Neural cell (in vitro differentiated cells): ENCODE measurements around the gene ELP1. TPM values are rescaled to one million over a fixed set of nuclear protein-coding genes. Genes with fewer than 3 reads are reported as not detected.

ENCODE experiments used
- H2AFZ ChIP-seq: fragments of 200-600, 300-800 bp; sonication (generic), shearing (Covaris generic); 2 replicates; pipeline ENCODE4 v1.6.0; 2014; ENCODE audit warnings: low read depth, mild to moderate bottlenecking, antibody characterized with exemption, low read length, moderate library complexity
- H3F3A ChIP-seq: fragments of 200-600 bp; shearing (Covaris generic); 2 replicates; pipeline ENCODE4 v1.6.1; 2016; ENCODE audit warnings: mild to moderate bottlenecking, moderate library complexity, mixed read lengths, antibody characterized with exemption, low read length; ENCODE audit not compliant: insufficient read depth, poor library complexity, severe bottlenecking
- H3K27ac ChIP-seq: fragments of 200-600, 300-800 bp; sonication (generic), shearing (Covaris generic); 2 replicates; pipeline ENCODE4 v1.5.1; 2014; ENCODE audit warnings: mild to moderate bottlenecking, low read length, moderate library complexity
- H3K27me3 ChIP-seq: fragments of 300-800, 200-600 bp; sonication (generic), shearing (Covaris generic); 2 replicates; pipeline ENCODE4 v1.6.0; 2014; ENCODE audit warnings: mild to moderate bottlenecking, low read depth, low read length, moderate library complexity; ENCODE audit not compliant: insufficient read depth
- H3K36me3 ChIP-seq: fragments of 300-800, 200-600 bp; sonication (generic), shearing (Covaris generic); 2 replicates; pipeline ENCODE4 v1.5.1; 2014; ENCODE audit warnings: mild to moderate bottlenecking, antibody characterized with exemption, low read length, moderate library complexity; ENCODE audit not compliant: insufficient read depth
- H3K4me2 ChIP-seq: fragments of 300-800, 200-600 bp; sonication (generic), shearing (Covaris generic); 2 replicates; pipeline ENCODE4 v1.6.0; 2014; ENCODE audit warnings: mild to moderate bottlenecking, low read length
- H3K4me3 ChIP-seq: fragments of 300-800, 200-600 bp; sonication (generic), shearing (Covaris generic); 2 replicates; pipeline ENCODE4 v1.5.1; 2014; ENCODE audit warnings: mild to moderate bottlenecking, low read length, moderate library complexity
- H3K79me2 ChIP-seq: fragments of 200-600 bp; shearing (Covaris generic); replicated peaks from 2 replicates; pipeline ENCODE4 v1.6.0; 2014; ENCODE audit warnings: mild to moderate bottlenecking, low read length, moderate library complexity; ENCODE audit not compliant: insufficient read depth
- H3K9ac ChIP-seq: fragments of 300-800, 200-600 bp; sonication (generic), shearing (Covaris generic); 2 replicates; pipeline ENCODE4 v1.6.1; 2016; ENCODE audit warnings: mild to moderate bottlenecking, low read length, mixed read lengths
- H3K9me2 ChIP-seq: fragments of 200-600 bp; shearing (Covaris generic); 2 replicates; pipeline ENCODE4 v1.6.1; 2016; ENCODE audit warnings: mild to moderate bottlenecking, low read length, mixed read lengths; ENCODE audit not compliant: insufficient read depth
- H3K9me3 ChIP-seq: fragments of 200-600, 300-800 bp; sonication (generic), shearing (Covaris generic); 2 replicates; pipeline ENCODE4 v1.6.1; 2016; ENCODE audit warnings: mild to moderate bottlenecking, mixed run types, low read length, moderate library complexity, mixed read lengths
- H4K20me1 ChIP-seq: fragments of 200-600 bp; shearing (Covaris generic); 2 replicates; pipeline ENCODE4 v1.6.1; 2016; ENCODE audit warnings: mild to moderate bottlenecking, mixed run types; ENCODE audit not compliant: insufficient read depth
- EP300 ChIP-seq: fragments of 450-650 bp; conservative IDR thresholded peaks from 2 replicates; pipeline ENCODE4 v1.6.1; 2014; ENCODE audit warnings: antibody characterized with exemption, mild to moderate bottlenecking, moderate library complexity; ENCODE audit not compliant: poor library complexity, severe bottlenecking
- EZH2 ChIP-seq: fragments of 200-600, 300-800 bp; shearing (Covaris generic), sonication (generic); IDR thresholded peaks from 2 replicates; pipeline ENCODE4 v1.6.1; 2014; ENCODE audit warnings: antibody characterized with exemption, low read length, borderline replicate concordance, mild to moderate bottlenecking; ENCODE audit not compliant: insufficient read depth, poor library complexity, severe bottlenecking
- MXI1 ChIP-seq: fragments of 450-650 bp; conservative IDR thresholded peaks from 2 replicates; pipeline ENCODE4 v1.6.1; 2014; ENCODE audit warnings: antibody characterized with exemption, mild to moderate bottlenecking; ENCODE audit not compliant: poor library complexity, severe bottlenecking
- POLR2AphosphoS5 ChIP-seq: IDR thresholded peaks from 2 replicates; pipeline ENCODE4 v1.6.1; 2012
- RAD21 ChIP-seq: fragments of 450-650 bp; conservative IDR thresholded peaks from 2 replicates; pipeline ENCODE4 v1.6.1; 2014; ENCODE audit warnings: antibody characterized with exemption, mild to moderate bottlenecking, moderate library complexity
- SMC3 ChIP-seq: fragments of 450-650 bp; conservative IDR thresholded peaks from 2 replicates; pipeline ENCODE4 v1.6.1; 2014; ENCODE audit warnings: antibody characterized with exemption, mild to moderate bottlenecking, moderate library complexity; ENCODE audit not compliant: poor library complexity
- TAF1 ChIP-seq: IDR thresholded peaks from 2 replicates; pipeline ENCODE4 v1.6.1; 2012; ENCODE audit warnings: low read depth
- polyA plus RNA-seq: library from polyadenylated mRNA; depleted of rRNA; stranded (reverse); fragments of >200 nt; gene quantifications from 2 replicates; pipeline ENCODE4 v1.2.3, GENCODE V29; 2014
- TF ChIP-seq, protein P1 (sequence below): fragments of 450-650 bp; IDR thresholded peaks from 2 replicates; pipeline ENCODE4 v1.5.1; 2014; ENCODE audit warnings: antibody characterized with exemption, mild to moderate bottlenecking, moderate library complexity; ENCODE audit not compliant: poor library complexity, severe bottlenecking
- TF ChIP-seq, protein P2 (sequence below): IDR thresholded peaks from 2 replicates; pipeline ENCODE4 v1.6.1; 2012; ENCODE audit warnings: borderline replicate concordance

Gene ELP1
- polyA plus RNA-seq, 1 donor from 2014 or later = 112 TPM

DNA sequence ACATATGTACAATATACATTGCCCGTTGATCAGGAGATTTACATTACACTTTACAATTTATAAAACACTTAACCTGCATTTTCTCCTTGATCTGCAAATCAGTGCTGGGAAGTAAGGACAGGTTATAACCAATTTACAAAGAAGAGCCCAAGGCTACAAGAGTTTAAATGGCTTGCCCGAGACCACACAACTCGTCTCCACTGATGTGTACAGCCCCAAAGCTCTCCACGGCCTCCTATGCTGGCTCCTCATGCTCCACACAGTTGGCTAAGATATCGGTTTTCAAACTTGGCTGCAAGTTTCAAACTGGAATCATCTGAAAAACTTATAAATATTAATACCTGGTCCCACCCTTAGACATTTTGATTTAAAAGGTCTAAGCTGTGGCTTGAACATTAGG lies 88.4 kb downstream of the ELP1 start:
- H2AFZ ChIP-seq = no peak overlapping the region
- no peaks in the 10 kb centered on the region for H4K20me1 ChIP-seq
- no peak overlapping the region for H3K27ac ChIP-seq
- TF ChIP-seq, protein P1, sequence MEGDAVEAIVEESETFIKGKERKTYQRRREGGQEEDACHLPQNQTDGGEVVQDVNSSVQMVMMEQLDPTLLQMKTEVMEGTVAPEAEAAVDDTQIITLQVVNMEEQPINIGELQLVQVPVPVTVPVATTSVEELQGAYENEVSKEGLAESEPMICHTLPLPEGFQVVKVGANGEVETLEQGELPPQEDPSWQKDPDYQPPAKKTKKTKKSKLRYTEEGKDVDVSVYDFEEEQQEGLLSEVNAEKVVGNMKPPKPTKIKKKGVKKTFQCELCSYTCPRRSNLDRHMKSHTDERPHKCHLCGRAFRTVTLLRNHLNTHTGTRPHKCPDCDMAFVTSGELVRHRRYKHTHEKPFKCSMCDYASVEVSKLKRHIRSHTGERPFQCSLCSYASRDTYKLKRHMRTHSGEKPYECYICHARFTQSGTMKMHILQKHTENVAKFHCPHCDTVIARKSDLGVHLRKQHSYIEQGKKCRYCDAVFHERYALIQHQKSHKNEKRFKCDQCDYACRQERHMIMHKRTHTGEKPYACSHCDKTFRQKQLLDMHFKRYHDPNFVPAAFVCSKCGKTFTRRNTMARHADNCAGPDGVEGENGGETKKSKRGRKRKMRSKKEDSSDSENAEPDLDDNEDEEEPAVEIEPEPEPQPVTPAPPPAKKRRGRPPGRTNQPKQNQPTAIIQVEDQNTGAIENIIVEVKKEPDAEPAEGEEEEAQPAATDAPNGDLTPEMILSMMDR = no peak
- TF ChIP-seq EZH2 = no peak
- no peak for TF ChIP-seq TAF1
- no peak for TF ChIP-seq RAD21
- TF ChIP-seq MXI1 = no peak
- no peak for TF ChIP-seq EP300
- no peak for TF ChIP-seq SMC3
- TF ChIP-seq POLR2AphosphoS5 = no peak
- TF ChIP-seq, protein P2, sequence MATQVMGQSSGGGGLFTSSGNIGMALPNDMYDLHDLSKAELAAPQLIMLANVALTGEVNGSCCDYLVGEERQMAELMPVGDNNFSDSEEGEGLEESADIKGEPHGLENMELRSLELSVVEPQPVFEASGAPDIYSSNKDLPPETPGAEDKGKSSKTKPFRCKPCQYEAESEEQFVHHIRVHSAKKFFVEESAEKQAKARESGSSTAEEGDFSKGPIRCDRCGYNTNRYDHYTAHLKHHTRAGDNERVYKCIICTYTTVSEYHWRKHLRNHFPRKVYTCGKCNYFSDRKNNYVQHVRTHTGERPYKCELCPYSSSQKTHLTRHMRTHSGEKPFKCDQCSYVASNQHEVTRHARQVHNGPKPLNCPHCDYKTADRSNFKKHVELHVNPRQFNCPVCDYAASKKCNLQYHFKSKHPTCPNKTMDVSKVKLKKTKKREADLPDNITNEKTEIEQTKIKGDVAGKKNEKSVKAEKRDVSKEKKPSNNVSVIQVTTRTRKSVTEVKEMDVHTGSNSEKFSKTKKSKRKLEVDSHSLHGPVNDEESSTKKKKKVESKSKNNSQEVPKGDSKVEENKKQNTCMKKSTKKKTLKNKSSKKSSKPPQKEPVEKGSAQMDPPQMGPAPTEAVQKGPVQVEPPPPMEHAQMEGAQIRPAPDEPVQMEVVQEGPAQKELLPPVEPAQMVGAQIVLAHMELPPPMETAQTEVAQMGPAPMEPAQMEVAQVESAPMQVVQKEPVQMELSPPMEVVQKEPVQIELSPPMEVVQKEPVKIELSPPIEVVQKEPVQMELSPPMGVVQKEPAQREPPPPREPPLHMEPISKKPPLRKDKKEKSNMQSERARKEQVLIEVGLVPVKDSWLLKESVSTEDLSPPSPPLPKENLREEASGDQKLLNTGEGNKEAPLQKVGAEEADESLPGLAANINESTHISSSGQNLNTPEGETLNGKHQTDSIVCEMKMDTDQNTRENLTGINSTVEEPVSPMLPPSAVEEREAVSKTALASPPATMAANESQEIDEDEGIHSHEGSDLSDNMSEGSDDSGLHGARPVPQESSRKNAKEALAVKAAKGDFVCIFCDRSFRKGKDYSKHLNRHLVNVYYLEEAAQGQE = no peak
- no peak overlapping the region for H3K4me2 ChIP-seq
- no peak overlapping the region for H3K9ac ChIP-seq
- H3K79me2 ChIP-seq = no peaks in the 10 kb centered on the region
- no peak overlapping the region for H3K4me3 ChIP-seq
- no peaks in the 10 kb centered on the region for H3K9me2 ChIP-seq
- no peaks in the 10 kb centered on the region for H3K9me3 ChIP-seq
- no peaks in the 10 kb centered on the region for H3F3A ChIP-seq
- H3K27me3 ChIP-seq = no peaks in the 10 kb centered on the region
- H3K36me3 ChIP-seq = no peaks in the 10 kb centered on the region

DNA sequence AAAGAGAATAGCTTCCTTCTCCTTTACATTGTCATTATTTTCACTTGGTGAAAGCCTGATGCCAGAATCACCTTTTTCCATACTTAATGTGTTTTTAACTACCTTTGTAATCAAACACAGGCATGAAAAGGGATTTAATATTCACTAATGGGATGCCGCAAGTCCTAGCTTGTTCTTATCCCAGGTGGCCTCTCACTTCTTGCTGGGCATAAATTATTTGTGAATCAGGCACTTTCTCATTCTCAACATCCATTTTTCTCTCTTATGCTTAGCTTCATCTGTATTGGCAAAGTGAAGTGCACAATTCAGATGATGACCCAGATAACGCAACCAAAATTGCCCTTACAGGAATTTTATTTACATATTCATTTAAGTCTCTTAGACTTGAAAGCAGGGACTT lies 89.1 kb downstream of the ELP1 start:
- Histone ChIP-seq H4K20me1 (no peaks in the 10 kb centered on the region), H3K4me3 (no peak overlapping the region), H3K9me3 (no peaks in the 10 kb centered on the region), H3K79me2 (no peaks in the 10 kb centered on the region), H3K4me2 (no peak overlapping the region), H3K9ac (no peak overlapping the region), H3K27ac (no peak overlapping the region), H3F3A (no peaks in the 10 kb centered on the region), H3K27me3 (no peaks in the 10 kb centered on the region), H3K36me3 (no peaks in the 10 kb centered on the region), H2AFZ (no peak overlapping the region), H3K9me2 (no peaks in the 10 kb centered on the region)
- no peak for TF ChIP-seq EP300
- no peak for TF ChIP-seq RAD21

DNA sequence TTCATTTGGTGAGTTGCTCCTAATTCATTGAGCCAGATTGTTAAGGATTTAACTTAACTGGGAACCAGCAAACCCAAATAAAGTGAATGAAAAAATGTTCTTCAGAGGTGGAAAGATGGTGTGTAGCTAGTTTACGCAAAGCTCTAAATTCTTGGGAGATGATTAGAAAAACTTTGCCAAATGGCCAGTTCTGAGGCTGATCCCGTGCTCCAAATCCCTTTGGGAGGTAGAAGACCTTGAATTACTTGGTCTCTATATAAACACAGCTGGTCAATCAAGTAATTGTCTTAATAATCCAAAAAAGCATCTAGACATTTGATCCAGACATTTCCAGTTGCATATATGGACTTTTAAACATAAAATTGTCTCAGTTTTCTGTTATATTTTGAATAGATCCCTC lies 89.5 kb downstream of the ELP1 start:
- Histone ChIP-seq H2AFZ (no peak overlapping the region), H3K27ac (no peak overlapping the region), H3K9me3 (no peaks in the 10 kb centered on the region), H3K4me2 (no peak overlapping the region), H3K9ac (no peak overlapping the region), H3F3A (no peaks in the 10 kb centered on the region), H4K20me1 (no peaks in the 10 kb centered on the region), H3K36me3 (no peaks in the 10 kb centered on the region), H3K4me3 (no peak overlapping the region), H3K79me2 (no peaks in the 10 kb centered on the region), H3K9me2 (no peaks in the 10 kb centered on the region), H3K27me3 (no peaks in the 10 kb centered on the region)
- no peak for TF ChIP-seq SMC3
- no peak for TF ChIP-seq TAF1
- TF ChIP-seq, protein P2 = no peak
- TF ChIP-seq EP300 = no peak
- TF ChIP-seq, protein P1 = no peak
- no peak for TF ChIP-seq POLR2AphosphoS5
- no peak for TF ChIP-seq EZH2
- TF ChIP-seq RAD21 = no peak
- no peak for TF ChIP-seq MXI1
